Measurements from ENCODE around the gene NHERF1.

NHERF1 gene

GRCh38 chr17:74748529-74749278 lies at the start of gene NHERF1:
TSS of gene NHERF1 (plus strand) at chr17:74748628. CDS start at chr17:74748847, 219 bp downstream.
- Histone ChIP-seq H3K9me2 (replicated peaks; ENCODE audit: insufficient read depth, low read length) (no peaks in the 10 kb centered on the region), H4K20me1 (ENCODE audit: low read depth, low read length) (no peaks in the 10 kb centered on the region; the same call in 1 of the 2 replicates), H3K36me3 (ENCODE audit: low read length) (no peaks in the 10 kb centered on the region), H3K79me2 (ENCODE audit: insufficient read depth, low read length) (peaks cover 41% of the 10 kb centered on the region), H3K27ac (ENCODE audit: low read depth, low read length) (peak within 1 kb of the TSS; percentile 57), H3K9ac (ENCODE audit: low read length) (peak within 1 kb of the TSS; percentile 92), H3K4me3 (ENCODE audit: insufficient read depth, low read length, poor library complexity, severe bottlenecking) (peak within 1 kb of the TSS; percentile 85), H3K27me3 (ENCODE audit: low read length) (no peaks in the 10 kb centered on the region), H3F3A (ENCODE audit: insufficient read depth) (peaks cover 3% of the 10 kb centered on the region; the same call in 1 of the 2 replicates), H3K4me2 (ENCODE audit: low read depth, low read length, poor library complexity, severe bottlenecking) (peak within 1 kb of the TSS; percentile 74), H2AFZ (ENCODE audit: low read depth, low read length, severe bottlenecking) (peak within 1 kb of the TSS; percentile 73), H3K9me3 (ENCODE audit: insufficient read depth, low read length) (no peaks in the 10 kb centered on the region)
- TF ChIP-seq EZH2phosphoT487 (conservative IDR thresholded peaks at IDR 0.05; ENCODE audit: low read length) (no peak), CTCF (IDR thresholded peaks at IDR 0.05; ENCODE audit: insufficient read depth, low read length, poor library complexity, severe bottlenecking) (peak; percentile 11)

GRCh38 chr17:74699236-74699635 lies 49.2 kb upstream of the NHERF1 start:
- Histone ChIP-seq H3K9me2 (replicated peaks; ENCODE audit: insufficient read depth, low read length) (no peaks in the 10 kb centered on the region), H3K27ac (ENCODE audit: low read depth, low read length) (no peak overlapping the region), H3K36me3 (ENCODE audit: low read length) (no peaks in the 10 kb centered on the region), H3K4me3 (ENCODE audit: insufficient read depth, low read length, poor library complexity, severe bottlenecking) (no peak overlapping the region), H3K9me3 (ENCODE audit: insufficient read depth, low read length) (no peaks in the 10 kb centered on the region), H3K4me2 (ENCODE audit: low read depth, low read length, poor library complexity, severe bottlenecking) (no peak overlapping the region), H3K79me2 (ENCODE audit: insufficient read depth, low read length) (no peaks in the 10 kb centered on the region), H3F3A (ENCODE audit: insufficient read depth) (no peaks in the 10 kb centered on the region), H4K20me1 (ENCODE audit: low read depth, low read length) (no peaks in the 10 kb centered on the region), H2AFZ (ENCODE audit: low read depth, low read length, severe bottlenecking) (no peak overlapping the region), H3K27me3 (ENCODE audit: low read length) (no peaks in the 10 kb centered on the region), H3K9ac (ENCODE audit: low read length) (no peak overlapping the region)
- TF ChIP-seq EZH2phosphoT487 (conservative IDR thresholded peaks at IDR 0.05; ENCODE audit: low read length) (no peak), CTCF (IDR thresholded peaks at IDR 0.05; ENCODE audit: insufficient read depth, low read length, poor library complexity, severe bottlenecking) (no peak)

GRCh38 chr17:74702116-74702871 lies 46.1 kb upstream of the NHERF1 start:
- Histone ChIP-seq H2AFZ (ENCODE audit: low read depth, low read length, severe bottlenecking) (no peak overlapping the region), H3K27ac (ENCODE audit: low read depth, low read length) (no peak overlapping the region), H3K9me2 (replicated peaks; ENCODE audit: insufficient read depth, low read length) (no peaks in the 10 kb centered on the region), H3K9ac (ENCODE audit: low read length) (no peak overlapping the region), H3K9me3 (ENCODE audit: insufficient read depth, low read length) (no peaks in the 10 kb centered on the region), H3F3A (ENCODE audit: insufficient read depth) (no peaks in the 10 kb centered on the region), H3K36me3 (ENCODE audit: low read length) (no peaks in the 10 kb centered on the region), H4K20me1 (ENCODE audit: low read depth, low read length) (no peaks in the 10 kb centered on the region), H3K27me3 (ENCODE audit: low read length) (no peaks in the 10 kb centered on the region), H3K79me2 (ENCODE audit: insufficient read depth, low read length) (no peaks in the 10 kb centered on the region), H3K4me2 (ENCODE audit: low read depth, low read length, poor library complexity, severe bottlenecking) (no peak overlapping the region), H3K4me3 (ENCODE audit: insufficient read depth, low read length, poor library complexity, severe bottlenecking) (no peak overlapping the region)
- no peak for TF ChIP-seq CTCF (IDR thresholded peaks at IDR 0.05; ENCODE audit: insufficient read depth, low read length, poor library complexity, severe bottlenecking)
- TF ChIP-seq EZH2phosphoT487 (conservative IDR thresholded peaks at IDR 0.05; ENCODE audit: low read length) = no peak
